Kidney (tissue), 22 donors: Measurements from ENCODE around the gene BMAL2. TPM values are rescaled to one million over a fixed set of nuclear protein-coding genes. Genes with fewer than 3 reads are reported as not detected.

Experiments
- DNase-seq, 5 donors: peaks; one replicate each; pipeline ENCODE4 v3.0.0-alpha.2; 2013 to 2020
- FAIRE-seq: peaks from 2 replicates; lab custom pipeline; 2012; peaks lifted over from hg19 to GRCh38; lab: Jason Lieb, UNC
- H3K27ac ChIP-seq, 2 donors: one replicate each; pipeline ENCODE4 v1.7.0; 2013; ENCODE audit warnings: low read depth in 2 of 2, low read length in 2 of 2, inconsistent platforms in 1 of 2
- H3K27me3 ChIP-seq: one replicate; pipeline ENCODE4 v1.7.1; 2013; ENCODE audit warnings: low read length, inconsistent platforms; ENCODE audit not compliant: control insufficient read depth, insufficient read depth
- H3K36me3 ChIP-seq, 3 donors: one replicate each; pipeline versions ENCODE4 v1.7.0 to v1.7.1; 2013; ENCODE audit warnings: low read length in 3 of 3, control low read depth in 1 of 3, inconsistent platforms in 1 of 3; ENCODE audit not compliant: insufficient read depth in 3 of 3, control insufficient read depth in 2 of 3
- H3K4me1 ChIP-seq, 3 donors: one replicate each; pipeline versions ENCODE4 v1.7.0 to v1.7.1; 2013; ENCODE audit warnings: low read length in 3 of 3, inconsistent platforms in 1 of 3, low read depth in 1 of 3; ENCODE audit not compliant: control insufficient read depth in 2 of 3, insufficient read depth in 2 of 3
- H3K4me3 ChIP-seq, 3 donors: one replicate each; pipeline versions ENCODE4 v1.7.0 to v1.8.1; 2013; ENCODE audit warnings: low read length in 3 of 3, control low read depth in 1 of 3, inconsistent platforms in 1 of 3
- H3K9ac ChIP-seq, 3 donors: one replicate each; pipeline versions ENCODE4 v1.7.0 to v1.7.1; 2013; ENCODE audit warnings: low read length in 3 of 3, control low read depth in 1 of 3, inconsistent platforms in 1 of 3
- H3K9me3 ChIP-seq, 3 donors: one replicate each; pipeline versions ENCODE4 v1.7.0 to v1.7.1; 2013; ENCODE audit warnings: low read length in 3 of 3, control low read depth in 1 of 3, inconsistent platforms in 1 of 3; ENCODE audit not compliant: control insufficient read depth in 2 of 3, insufficient read depth in 1 of 3
- CTCF ChIP-seq: IDR thresholded peaks from 3 replicates; pipeline ENCODE4 v1.5.1; 2012; ENCODE audit warnings: mild to moderate bottlenecking, moderate library complexity, borderline replicate concordance; ENCODE audit not compliant: insufficient read depth; ENCODE audit errors: extremely low read depth
- intact Hi-C: fragments of 100-400 bp; cut with DNase I; formaldehyde crosslinking; loops from one replicate; pipeline ENCODE4 v1.11.1; 2022
- long read RNA-seq, 10 donors: library from polyadenylated mRNA in 1 of 10; unstranded in 1 of 10; transcript quantifications; one replicate each; pipeline ENCODE4 v2.0.0 and lab custom pipeline, GENCODE V29; 2021 to 2026
- polyA plus RNA-seq: library from polyadenylated mRNA; stranded (reverse); fragments of 350-450 nt; fragmentation: Illumina TruSeq; extraction: RNeasy Lipid Tissue Mini Kit (QIAGEN cat#74804); gene quantifications from one replicate; pipeline ENCODE4 v1.2.3, GENCODE V29; 2014; ENCODE audit warnings: low read depth, low replicate concordance; ENCODE audit not compliant: insufficient read depth
- total RNA-seq: library from RNA; stranded (reverse); fragmentation: NEBNext Ultra II Directional; extraction: Animal tissue kit (Norgen Biotek cat#: 25700); gene quantifications from one replicate; pipeline ENCODE4 v1.2.1, GENCODE V29; 2021
- donor health status: control.
- donor health status: control.
- donor health status: control.
- donor health status: control.
- donor health status: control.
- donor health status: DM: yes; HTN: yes; CAD: no.
- donor health status: Normal renal cell carcinoma (clear cell type).

Gene BMAL2
- total RNA-seq = 12.8 TPM
- 0.47 TPM for polyA plus RNA-seq
- long read RNA-seq, donor 1 = 0 reads
- long read RNA-seq, donor 2 = 0 reads
- long read RNA-seq, donor 3 = 0 reads
- long read RNA-seq, donor 4, partial matches to known transcripts = 0 of 1 reads
- long read RNA-seq, donor 4, other reads (novel, unspliced or antisense) = 0 of 1 reads
- long read RNA-seq, donor 5 = 0 reads
- long read RNA-seq, donor 6 = 0 reads
- long read RNA-seq, donor 7, partial matches to known transcripts = 0 of 6 reads
- long read RNA-seq, donor 7, other reads (novel, unspliced or antisense) = 1 of 6 reads
- long read RNA-seq, donor 8 = 0 reads
- long read RNA-seq, donor 9 = 0 reads
- long read RNA-seq, donor 10 = 0 reads

GRCh38 chr12:27332714-27333402, at the start of gene BMAL2:
Gene BMAL2 (plus strand): TSS chr12:27332836. CDS start chr12:27333073, 237 bp downstream.
- Histone ChIP-seq H3K9me3 (no peaks in the 10 kb centered on the region), H3K36me3 (peaks cover 0 to under 1% (median 0%) of the 10 kb centered on the region in 3 donors), H3K9ac (peak within 1 kb of the TSS in 2 of 3 donors; percentile 25 to 29), H3K27ac (no peak within 1 kb of the TSS), H3K4me1 (peaks cover 0 to 5% (median 3%) of the 10 kb centered on the region in 3 donors), H3K4me3 (peak within 1 kb of the TSS; percentile 42 to 57 (median 54)), H3K27me3 (no peaks in the 10 kb centered on the region)
- DNase-seq = peak; percentile 43 to 75 (median 63)
- TF ChIP-seq CTCF = no peak
- no peak for FAIRE-seq
- intact Hi-C loops = no loop called here

GRCh38 chr12:27284021-27284420, 48.6 kb upstream of the BMAL2 start:
- no peaks in the 10 kb centered on the region for H3K9me3 ChIP-seq
- no peak for DNase-seq
- H3K4me3 ChIP-seq = no peak overlapping the region
- H3K9ac ChIP-seq = no peak overlapping the region
- FAIRE-seq = no peak
- TF ChIP-seq CTCF = no peak
- H3K27ac ChIP-seq = peak overlapping the region in 1 of 2 donors; percentile 63
- H3K4me1 ChIP-seq = peaks cover 0 to 2% (median 0%) of the 10 kb centered on the region in 3 donors
- intact Hi-C loops = no loop called here
- H3K36me3 ChIP-seq = no peaks in the 10 kb centered on the region
- no peaks in the 10 kb centered on the region for H3K27me3 ChIP-seq

GRCh38 chr12:27284751-27285150, 47.9 kb upstream of the BMAL2 start:
- peak overlapping the region; percentile 8 to 63 for H3K27ac ChIP-seq
- no peaks in the 10 kb centered on the region for H3K36me3 ChIP-seq
- DNase-seq (no peak), FAIRE-seq (no peak)
- TF ChIP-seq CTCF = no peak
- intact Hi-C loops = no loop called here
- H3K27me3 ChIP-seq = no peaks in the 10 kb centered on the region
- no peak overlapping the region for H3K4me3 ChIP-seq
- H3K4me1 ChIP-seq = peaks cover 0 to 4% (median 4%) of the 10 kb centered on the region in 3 donors
- H3K9ac ChIP-seq = no peak overlapping the region
- no peaks in the 10 kb centered on the region for H3K9me3 ChIP-seq
